Adipose tissue (tissue), 3 donors: ENCODE results near the gene TSPAN13. TPM values are rescaled to one million over a fixed set of nuclear protein-coding genes. Genes with fewer than 3 reads are reported as not detected.

Source experiments
- H3K27ac ChIP-seq: one replicate; pipeline ENCODE4 v1.5.1; 2013; ENCODE audit warnings: low read depth, low read length
- WGBS, 3 donors: extraction: QIAGEN DNeasy Blood & Tissue Kit; methylation state at CpG; one replicate each; pipeline ENCODE4 v1.1.7; 2013; 5-methylcytosine and 5-hydroxymethylcytosine counted together
- polyA plus RNA-seq, 3 donors: library from polyadenylated mRNA; stranded (reverse); fragments of 200-250 nt; gene quantifications; one replicate each; pipeline ENCODE4 v1.2.3, GENCODE V29; 2013
- donor health status: healthy with polysubstance abuse.
- donor health status: Bipolar disorder and iron deficiency.
- donor health status: healthy.

The TSPAN13 gene
- polyA plus RNA-seq, 3 donors, result 35.5 to 52.1 (median 42.4) TPM

DNA sequence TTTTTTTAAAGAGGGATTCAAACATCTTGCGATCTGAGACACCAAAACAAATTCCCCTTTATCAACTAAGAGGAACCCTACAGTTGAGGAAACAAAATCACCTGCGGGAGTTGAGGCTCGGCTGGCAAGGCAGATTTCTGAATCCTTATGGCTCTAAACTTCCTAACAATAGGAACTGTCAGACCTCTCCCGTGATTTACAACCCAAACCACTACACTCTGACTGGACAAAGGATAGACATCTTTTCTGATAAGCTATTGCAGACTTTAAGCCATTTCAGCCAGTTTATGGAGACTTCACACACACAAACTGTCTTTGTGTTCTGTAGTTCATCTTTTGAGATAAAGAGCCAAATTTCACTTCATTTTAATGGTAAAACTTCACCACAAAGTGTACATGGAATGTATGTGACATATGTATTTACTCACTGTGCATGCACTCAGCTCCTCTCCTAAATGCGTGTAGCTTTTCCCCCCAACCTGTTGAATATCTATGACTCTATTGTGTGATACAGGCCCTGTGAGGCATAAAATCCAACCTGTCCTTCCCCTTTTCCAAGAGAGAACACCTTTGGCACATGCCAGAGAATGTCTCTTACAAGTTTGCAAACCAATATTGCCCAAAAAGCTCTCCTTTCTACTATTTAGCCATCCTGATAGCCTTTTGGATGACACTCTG, 15.4 kb upstream of the TSPAN13 start:
- 87 to 97% (median 96%) methylated on average over 5 of the region's 5 CpGs for WGBS, 3 donors
- H3K27ac ChIP-seq, result no peak overlapping the region

DNA sequence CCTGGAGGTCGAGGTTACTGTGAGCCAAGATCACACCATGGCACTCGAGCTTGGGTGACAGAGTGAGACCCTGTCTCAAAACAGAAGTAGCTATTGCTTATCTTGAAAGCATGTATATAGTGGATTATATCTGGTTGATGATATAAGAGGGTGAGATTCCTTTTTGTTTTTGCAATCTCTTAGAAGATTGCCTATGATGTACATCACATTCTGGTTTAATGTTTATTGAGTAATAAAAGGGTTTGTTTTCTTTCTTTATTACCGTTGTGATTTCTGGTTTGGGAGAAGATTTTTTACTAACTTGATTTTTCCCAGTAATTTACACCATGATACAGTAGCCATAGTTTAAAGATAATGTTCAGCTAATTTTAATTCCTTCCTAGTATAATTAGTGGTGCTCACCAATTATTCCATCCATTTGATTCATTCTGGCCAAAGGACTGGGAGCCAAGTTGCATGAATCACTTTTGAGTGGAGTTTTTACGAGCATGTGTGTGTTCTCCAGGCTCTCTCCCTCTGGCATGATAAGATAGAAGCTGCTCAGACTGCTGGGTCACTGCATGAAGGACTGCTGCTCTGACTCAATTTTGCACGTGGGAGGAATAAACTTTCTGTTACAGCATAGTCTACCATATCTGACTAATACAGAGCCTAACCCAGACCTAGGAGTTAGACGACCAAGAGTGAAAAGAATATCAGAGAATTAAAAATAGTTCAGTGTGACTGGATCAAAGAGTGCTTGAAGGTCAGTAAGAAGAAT, 13.5 kb upstream of the TSPAN13 start:
- no peak overlapping the region for H3K27ac ChIP-seq

DNA sequence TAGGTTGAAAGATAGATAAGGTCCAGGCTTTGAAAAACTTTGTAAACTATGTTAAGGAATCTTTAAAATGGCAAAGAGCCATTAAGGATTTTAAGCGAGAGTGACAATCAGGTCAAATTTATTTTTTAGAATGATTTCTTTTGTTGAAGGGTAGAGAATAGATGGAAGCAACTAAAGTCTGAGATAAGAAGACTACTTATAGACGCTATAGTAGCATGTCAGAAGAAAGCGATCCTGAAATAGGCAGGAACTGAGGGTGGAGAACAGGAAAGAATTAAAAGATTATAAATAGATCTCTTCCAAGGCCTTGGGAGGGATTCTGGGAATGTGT, 13.0 kb upstream of the TSPAN13 start:
- no peak overlapping the region for H3K27ac ChIP-seq
- WGBS, 3 donors, result 62 to 75% (median 73%) methylated on average over 3 of the region's 3 CpGs

More for the DNA sequence above, 13.5 kb upstream of the TSPAN13 start:
- 46 to 55% (median 52%) methylated on average over 6 of the region's 6 CpGs for WGBS, 3 donors

DNA sequence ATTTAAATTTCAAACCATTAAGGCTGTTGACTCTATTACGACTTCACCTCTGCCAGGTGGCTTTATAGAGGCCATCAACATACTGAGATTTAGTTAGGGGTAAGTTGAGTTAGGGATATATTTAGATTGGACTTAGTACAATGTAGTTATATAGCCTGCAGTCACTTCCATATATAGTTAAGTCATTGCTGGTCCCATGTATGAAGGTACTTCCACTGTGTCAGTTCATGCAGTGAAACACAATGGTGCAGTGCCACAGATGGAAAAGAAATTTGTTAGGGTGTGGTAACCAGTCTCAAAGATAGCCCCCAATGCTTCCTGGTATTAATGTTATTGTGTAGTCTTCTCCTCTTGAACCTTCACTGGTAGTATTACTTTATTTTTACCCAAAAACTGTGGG, 12.6 kb upstream of the TSPAN13 start:
- no peak overlapping the region for H3K27ac ChIP-seq
- WGBS, 3 donors, result 67 to 97% (median 96%) methylated on average over 1 of the region's 1 CpG

DNA sequence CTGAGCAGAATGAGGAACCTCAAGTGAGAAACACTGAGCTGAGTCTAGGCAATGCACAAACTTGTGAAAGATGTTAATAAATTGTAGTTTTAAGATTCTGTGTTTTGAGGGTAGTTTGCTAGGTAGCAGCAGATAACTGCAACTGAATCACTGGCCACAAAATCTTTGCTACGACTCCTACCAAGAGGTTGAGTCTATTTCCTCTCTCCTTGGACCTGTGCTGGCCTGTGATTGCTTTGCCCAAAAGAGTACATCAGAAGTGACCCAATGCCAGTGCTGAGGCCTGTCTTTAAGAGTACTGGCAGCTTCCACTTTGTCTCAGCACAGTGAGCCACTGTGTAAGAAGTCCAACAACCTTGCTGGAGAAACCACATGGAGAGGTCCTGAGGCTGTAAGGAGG, 11.9 kb upstream of the TSPAN13 start:
- no peak overlapping the region for H3K27ac ChIP-seq
- WGBS, 3 donors, result 92 to 100% (median 92%) methylated on average over 1 of the region's 1 CpG

DNA sequence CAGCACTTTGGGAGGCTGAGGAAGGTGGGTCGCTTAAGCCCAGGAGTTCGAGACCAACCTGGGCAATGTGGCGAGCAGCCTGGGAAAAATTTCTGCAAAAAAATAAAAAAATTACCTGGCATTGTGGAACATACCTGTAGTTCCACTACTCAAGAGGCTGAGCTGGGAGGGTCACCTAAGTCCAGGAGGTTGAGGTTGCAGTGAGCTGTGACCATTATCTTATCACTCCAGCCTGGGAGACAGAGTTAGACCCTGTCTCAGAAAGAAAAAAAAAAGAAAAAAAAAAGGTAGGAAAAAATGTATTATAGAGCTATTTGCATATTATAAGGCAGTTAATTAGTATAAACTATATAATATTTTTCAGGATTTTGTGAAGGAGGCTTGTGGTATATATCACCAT, 11.0 kb upstream of the TSPAN13 start:
- 64 to 100% (median 100%) methylated on average over 3 of the region's 3 CpGs for WGBS, 3 donors
- H3K27ac ChIP-seq, result no peak overlapping the region

DNA sequence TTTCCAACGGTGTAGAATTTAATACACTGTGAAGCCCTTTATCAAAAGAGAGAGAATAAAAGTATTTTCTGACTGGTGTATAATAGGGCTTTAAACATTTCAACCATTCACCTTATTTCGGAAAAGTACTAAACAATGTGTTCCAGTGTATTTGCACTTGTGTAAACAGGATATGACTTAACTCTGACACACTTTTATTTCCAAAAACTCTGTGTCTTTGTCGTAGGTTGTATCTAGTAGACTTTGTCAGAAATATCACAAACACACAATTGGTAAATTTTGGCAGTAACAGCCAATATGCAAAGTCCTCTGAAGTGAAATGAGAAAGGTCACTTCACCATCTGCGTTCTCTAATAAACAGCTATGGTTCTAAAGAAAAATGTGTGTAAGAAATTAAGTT, 10.3 kb upstream of the TSPAN13 start:
- WGBS, 3 donors, result 50 to 56% (median 54%) methylated on average over 4 of the region's 4 CpGs
- H3K27ac ChIP-seq, result no peak overlapping the region

DNA sequence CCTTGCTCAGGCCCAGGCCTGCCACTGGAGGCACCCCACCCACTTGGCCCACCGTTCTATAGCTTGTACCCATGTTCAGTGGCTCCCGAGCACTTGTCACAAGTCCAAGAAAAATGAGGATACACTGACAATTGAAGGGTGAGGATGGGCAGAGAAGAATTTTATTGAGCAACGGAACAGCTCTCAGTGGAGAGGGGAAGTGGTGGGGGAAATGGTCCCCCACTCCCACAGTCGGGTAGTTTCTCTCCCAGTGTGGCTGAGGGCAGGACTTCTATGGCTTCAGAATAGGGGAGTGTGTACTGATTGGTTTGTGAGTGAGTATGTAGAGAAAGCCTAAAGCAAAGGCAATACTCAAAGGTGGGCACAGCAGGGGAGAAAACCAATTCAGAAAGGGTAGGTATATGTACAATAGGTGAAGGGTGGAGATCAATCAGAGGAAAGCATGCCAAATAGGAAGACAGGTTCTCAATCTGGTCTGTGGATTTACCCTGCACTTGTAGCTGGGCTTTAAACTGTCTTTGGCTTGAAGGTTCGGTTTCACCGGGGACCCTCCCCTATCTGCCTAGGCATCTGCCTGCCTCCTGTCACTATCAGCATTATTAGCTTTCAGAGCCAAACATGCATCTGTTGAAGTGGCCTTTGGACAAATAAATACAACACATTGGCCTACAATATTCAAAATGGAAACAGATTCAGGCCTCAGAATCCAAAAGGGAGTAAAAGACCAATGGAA, 8.9 kb upstream of the TSPAN13 start:
- WGBS, 3 donors, result 62 to 89% (median 68%) methylated on average over 6 of the region's 6 CpGs
- no peak overlapping the region for H3K27ac ChIP-seq

DNA sequence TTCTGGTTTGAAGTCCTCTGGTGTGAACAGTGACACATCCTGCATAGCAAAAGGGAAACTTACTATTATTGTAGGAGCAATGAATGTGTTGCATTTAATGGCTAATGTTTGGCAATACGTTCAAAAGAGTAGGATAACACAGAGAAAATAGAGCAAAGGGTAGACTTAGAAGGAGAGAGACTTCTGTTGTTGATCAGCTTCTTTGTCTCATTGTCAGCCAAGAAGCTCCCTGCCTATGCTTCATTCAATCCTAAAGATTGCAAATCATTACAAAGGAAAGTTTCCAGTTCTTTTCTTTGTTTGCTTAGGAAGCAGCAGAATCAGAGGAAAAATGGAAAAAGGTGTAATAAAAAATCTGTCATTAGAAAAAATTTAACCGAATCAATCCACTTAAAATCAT, 7.9 kb upstream of the TSPAN13 start:
- H3K27ac ChIP-seq, result no peak overlapping the region
- 41 to 69% (median 66%) methylated on average over 2 of the region's 2 CpGs for WGBS, 3 donors

DNA sequence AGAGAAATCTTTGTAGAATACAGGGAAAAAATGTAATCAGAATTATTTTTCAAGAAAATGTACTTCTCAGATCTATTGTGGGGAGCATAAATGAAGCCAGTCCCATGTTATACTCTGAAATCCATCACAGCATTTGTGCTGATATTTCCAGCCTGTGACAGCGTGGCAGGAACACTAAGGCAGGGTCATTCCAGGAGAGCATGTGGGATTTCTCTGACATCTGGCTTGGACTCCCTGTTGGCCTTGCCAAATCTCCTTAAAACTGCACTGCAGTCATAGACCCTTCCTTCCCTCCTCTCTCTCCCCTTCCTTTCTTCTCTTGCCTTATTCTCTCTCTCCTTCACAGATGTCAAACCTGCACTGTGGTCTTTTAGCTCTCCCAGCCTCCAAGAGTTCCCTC, 6.5 kb upstream of the TSPAN13 start:
- no peak overlapping the region for H3K27ac ChIP-seq
- 38 to 59% (median 42%) methylated on average over 1 of the region's 1 CpG for WGBS, 3 donors

DNA sequence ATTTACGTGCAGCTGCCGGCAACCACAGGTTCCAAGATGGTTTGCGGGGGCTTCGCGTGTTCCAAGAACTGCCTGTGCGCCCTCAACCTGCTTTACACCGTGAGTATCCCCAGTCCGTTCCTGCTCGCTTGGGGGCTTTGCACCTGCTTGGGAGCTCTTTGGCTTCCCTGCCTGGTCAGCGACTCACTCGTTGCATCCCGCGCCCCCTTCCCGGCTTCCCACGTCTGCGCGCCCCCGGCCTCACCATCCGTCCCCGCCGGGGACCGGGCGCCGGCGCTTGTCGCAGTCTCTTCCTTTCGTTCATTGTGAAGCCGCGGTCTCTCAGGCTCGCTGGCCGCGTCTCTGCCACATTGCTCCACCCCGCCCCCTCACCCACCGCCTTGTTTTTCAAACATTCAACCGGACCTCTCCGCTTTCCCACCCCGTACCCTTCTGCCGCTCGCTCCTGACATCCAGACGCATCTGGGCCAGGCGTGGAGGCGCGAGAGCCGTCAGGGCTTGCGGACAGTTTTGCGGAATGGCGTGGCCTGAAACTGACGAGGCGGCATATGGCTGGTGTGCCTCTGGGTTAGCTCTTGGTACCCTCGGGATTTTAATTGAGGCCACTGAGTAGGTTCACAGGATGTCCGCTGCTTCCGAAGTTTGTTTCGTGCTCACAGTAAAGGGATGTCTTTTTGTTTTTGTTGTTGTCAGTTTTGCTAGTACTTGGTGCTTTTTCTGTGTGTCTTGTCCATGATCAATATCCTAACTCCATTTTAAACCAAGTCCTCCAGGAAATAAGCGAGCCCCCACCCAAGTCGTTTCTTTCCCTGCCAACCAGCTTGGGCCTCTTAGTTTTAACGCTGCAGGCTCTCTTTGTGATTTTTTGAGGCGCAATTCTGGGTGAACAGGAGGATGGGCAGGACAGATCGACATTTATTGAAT, 639 bp downstream of the TSPAN13 start:
- no peak overlapping the region for H3K27ac ChIP-seq
- WGBS, 3 donors, result 3 to 7% (median 5%) methylated on average over 58 of the region's 58 CpGs

DNA sequence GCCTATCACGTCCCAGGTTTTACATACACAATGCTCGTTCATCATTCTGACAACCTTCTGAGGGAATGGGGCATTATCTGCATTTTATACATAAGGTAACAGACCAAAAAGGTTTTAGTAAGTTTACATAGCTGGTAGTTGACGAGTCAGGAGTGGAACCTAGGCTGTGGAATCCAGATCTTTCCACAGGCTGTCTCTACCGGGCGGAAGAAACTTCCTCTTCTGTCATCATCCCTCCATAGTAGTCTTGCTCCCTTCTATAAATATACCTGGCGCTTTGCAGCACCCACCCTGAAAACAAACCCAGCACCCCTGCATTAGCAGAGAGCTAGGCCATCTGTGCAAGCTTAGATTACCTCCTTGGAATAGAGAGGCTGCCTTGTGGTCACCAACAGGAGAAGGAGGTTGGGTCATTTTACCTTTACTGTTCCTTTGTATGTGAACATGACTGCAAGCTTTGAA, 1.3 kb downstream of the TSPAN13 start:
- H3K27ac ChIP-seq, result no peak overlapping the region
- 22 to 52% (median 50%) methylated on average over 6 of the region's 6 CpGs for WGBS, 3 donors

DNA sequence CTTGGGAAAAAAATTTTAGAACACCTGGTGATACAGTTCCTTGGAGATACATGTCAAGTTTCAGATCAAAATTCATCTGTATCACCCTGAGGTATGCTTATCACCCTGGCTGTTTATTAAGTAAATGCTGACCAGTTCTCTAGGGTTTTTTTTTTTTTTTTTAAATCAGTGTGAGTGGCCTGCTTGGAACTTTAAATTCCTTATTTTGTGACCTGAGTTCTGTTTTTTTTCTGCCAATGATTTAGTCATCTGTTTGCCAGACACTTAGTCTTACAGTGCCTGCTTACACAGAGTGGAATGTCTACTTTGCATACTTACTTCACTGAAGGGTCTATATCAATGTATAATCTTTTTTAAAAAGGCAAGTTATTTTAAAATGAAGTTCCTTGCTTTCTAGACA, 1.8 kb downstream of the TSPAN13 start:
- H3K27ac ChIP-seq, result no peak overlapping the region

DNA sequence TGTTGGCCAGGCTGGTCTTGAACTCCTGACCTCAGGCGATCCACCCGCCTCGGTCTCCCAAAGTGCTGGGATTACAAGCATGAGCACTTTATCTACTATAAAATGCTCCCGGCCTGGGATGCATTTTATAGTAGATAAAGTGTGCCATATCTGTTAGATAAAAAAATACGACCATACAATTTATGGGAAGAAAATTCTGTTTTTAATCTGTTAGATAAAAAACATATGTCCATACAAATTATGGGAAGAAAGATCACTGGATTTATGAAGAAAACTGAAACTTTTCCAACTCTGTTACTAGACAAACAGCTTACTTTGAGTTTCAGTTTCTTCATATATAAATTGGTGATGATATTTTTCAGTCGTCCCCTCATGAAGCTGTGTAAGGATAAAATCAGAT, 4.5 kb downstream of the TSPAN13 start:
- no peak overlapping the region for H3K27ac ChIP-seq
- 72 to 82% (median 82%) methylated on average over 6 of the region's 6 CpGs for WGBS, 3 donors

DNA sequence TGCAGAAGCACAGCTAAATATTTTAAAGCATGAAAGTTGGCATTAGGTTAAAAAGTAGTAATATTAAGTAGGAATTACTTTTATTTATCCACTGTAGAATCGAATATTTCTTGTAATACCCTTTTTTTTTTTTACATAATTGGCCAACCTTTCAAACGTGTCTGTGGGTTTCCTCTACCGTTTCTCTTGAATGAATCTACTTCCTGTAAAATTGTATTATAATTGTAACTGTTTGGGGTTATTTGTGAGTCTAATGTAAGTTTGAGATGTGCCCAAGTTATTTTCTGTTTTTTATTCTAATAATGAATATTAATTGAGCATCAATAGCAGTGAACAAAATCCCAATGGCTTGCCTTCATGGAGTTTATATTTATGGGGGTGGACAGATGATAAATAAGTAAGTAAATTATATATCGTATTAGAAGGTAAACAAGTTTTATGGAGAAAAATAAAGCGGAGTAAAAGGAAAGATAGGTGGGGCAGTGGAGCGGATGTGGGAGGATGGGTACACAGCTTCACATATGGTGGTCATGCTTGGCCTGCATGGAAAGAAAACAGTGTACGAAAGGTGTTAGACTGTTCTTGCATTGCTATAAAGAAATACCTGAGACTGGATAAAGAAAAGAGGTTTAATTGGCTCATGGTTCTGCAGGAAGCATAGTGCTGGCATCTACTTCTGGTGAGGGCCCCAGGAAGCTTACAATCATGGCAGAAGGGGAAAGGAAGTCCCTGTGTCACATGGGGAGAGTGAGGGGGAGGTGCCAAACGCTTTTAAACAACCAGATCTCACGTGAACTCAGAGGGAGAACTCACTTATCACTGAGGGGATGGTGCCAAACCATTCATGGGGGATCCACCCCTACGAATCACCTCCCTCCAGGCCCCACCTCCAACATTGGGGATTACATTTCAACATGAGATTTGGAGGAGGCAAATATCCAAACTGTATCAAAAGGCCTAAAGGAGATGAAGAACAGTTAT, 5.4 kb downstream of the TSPAN13 start:
- no peak overlapping the region for H3K27ac ChIP-seq
- WGBS, 3 donors, result 72 to 83% (median 73%) methylated on average over 10 of the region's 10 CpGs

DNA sequence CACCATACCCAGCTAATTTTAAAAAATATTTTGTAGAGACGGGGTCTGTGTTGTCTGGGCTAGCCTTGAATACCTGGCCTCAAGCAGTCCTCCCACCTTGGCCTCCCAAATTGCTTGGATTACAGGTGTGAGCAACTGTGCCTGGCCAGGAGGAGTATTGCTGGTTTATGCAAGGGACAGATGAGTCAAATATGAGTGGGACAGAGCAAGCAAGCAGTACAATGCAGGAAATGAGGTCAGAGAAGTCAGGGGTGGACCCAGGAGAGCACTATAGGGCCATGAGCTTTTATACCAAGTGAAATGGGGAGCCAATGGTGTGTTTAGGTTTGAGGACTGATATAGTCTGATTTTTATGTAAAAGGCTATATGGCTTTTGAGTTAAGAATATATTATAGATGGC, 6.3 kb downstream of the TSPAN13 start:
- no peak overlapping the region for H3K27ac ChIP-seq
- 92 to 97% (median 97%) methylated on average over 1 of the region's 1 CpG for WGBS, 3 donors

DNA sequence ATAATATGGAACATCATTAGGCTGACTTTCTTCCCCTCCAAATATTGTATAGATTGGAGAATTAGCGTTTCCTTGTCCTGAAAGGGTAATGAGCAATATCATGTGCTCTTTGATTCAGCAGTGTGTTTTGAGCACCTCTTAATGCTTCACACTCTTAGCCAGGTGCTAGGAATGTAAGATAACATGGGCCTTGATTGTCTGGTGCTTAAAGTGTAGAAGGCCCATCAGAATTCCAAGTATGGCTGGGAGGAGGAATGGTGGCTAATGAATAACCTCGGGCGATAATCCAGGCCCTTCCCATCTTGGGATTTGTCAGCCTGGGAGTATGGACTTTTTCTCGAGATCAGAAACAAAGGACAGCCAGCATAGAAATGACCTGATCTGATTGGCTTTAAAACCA, 8.6 kb downstream of the TSPAN13 start:
- no peak overlapping the region for H3K27ac ChIP-seq
- WGBS, 3 donors, result 59 to 94% (median 92%) methylated on average over 4 of the region's 4 CpGs
